Body of pancreas (tissue), 4 donors: Measurements from ENCODE around the gene ZNF775. TPM values are rescaled to one million over a fixed set of nuclear protein-coding genes. Genes with fewer than 3 reads are reported as not detected.
A peak's percentile ranks its signal among the peaks of the same experiment; 100 is the strongest.

ENCODE experiments used
- ATAC-seq: fragments of 150-250 bp; one replicate; pipeline ENCODE4 v1.9.1; 2016
- DNase-seq, 4 donors: peaks; one replicate each; pipeline ENCODE4 v3.0.0-alpha.2; 2019
- H3K27ac ChIP-seq, 4 donors: fragments of 200-600 bp; sonication (generic); 1 replicate in 3 of 4; 2 replicates in 1 of 4; pipeline versions ENCODE4 v1.5.1 to v1.6.1; 2016 to 2019; ENCODE audit warnings: mild to moderate bottlenecking in 1 of 4, mixed read lengths in 1 of 4, moderate library complexity in 1 of 4
- H3K27me3 ChIP-seq, 2 donors: fragments of 200-600 bp; sonication (generic); one replicate each; pipeline ENCODE4 v1.6.0; 2016; ENCODE audit warnings: mild to moderate bottlenecking in 1 of 2
- H3K36me3 ChIP-seq, 2 donors: fragments of 200-600 bp; sonication (generic); replicated peaks in 1 of 2; 2 replicates each; pipeline ENCODE4 v1.5.1; 2016; ENCODE audit warnings: low read depth in 2 of 2; ENCODE audit not compliant: insufficient read depth in 1 of 2
- H3K4me1 ChIP-seq: fragments of 200-600 bp; sonication (generic); one replicate; pipeline ENCODE4 v1.6.0; 2016
- H3K4me3 ChIP-seq, 2 donors: fragments of 200-600 bp; sonication (generic); 1 replicate in 1 of 2; 2 replicates in 1 of 2; pipeline ENCODE4 v1.5.1; 2016 to 2019
- H3K9me3 ChIP-seq, 3 donors: fragments of 200-600 bp; sonication (generic); 1 replicate in 2 of 3; 2 replicates in 1 of 3; pipeline ENCODE4 v1.5.1; 2016
- POLR2A ChIP-seq, 3 donors: fragments of 450-650 bp; IDR thresholded peaks; one replicate each; pipeline ENCODE4 v1.6.1; 2016; ENCODE audit warnings: antibody characterized with exemption in 3 of 3, mild to moderate bottlenecking in 2 of 3
- WGBS, 2 donors: methylation state at CpG; one replicate each; pipeline ENCODE4 v1.1.5; 2017; 5-methylcytosine and 5-hydroxymethylcytosine counted together
- intact Hi-C: fragments of 100-400 bp; cut with DNase I; formaldehyde crosslinking; loops from one replicate; pipeline ENCODE4 v1.15.1; 2023
- total RNA-seq, 2 donors: library from RNA; depleted of rRNA; stranded (reverse); fragments of >200 nt; gene quantifications; one replicate each; pipeline ENCODE4 v1.1.0, GENCODE V29; 2016
- TF ChIP-seq, protein P1 (sequence below), 7 experiments: fragments of 450-650 bp in 4 of 7; fragments of 200-600 bp in 3 of 7; sonication (generic) in 3 of 7; IDR thresholded peaks; one replicate each; pipeline ENCODE4 v1.5.1; 2016 to 2019; ENCODE audit warnings: antibody characterized with exemption in 7 of 7

The ZNF775 gene
- total RNA-seq, 2 donors from 2014 or later = 6.0 to 10.2 TPM

DNA sequence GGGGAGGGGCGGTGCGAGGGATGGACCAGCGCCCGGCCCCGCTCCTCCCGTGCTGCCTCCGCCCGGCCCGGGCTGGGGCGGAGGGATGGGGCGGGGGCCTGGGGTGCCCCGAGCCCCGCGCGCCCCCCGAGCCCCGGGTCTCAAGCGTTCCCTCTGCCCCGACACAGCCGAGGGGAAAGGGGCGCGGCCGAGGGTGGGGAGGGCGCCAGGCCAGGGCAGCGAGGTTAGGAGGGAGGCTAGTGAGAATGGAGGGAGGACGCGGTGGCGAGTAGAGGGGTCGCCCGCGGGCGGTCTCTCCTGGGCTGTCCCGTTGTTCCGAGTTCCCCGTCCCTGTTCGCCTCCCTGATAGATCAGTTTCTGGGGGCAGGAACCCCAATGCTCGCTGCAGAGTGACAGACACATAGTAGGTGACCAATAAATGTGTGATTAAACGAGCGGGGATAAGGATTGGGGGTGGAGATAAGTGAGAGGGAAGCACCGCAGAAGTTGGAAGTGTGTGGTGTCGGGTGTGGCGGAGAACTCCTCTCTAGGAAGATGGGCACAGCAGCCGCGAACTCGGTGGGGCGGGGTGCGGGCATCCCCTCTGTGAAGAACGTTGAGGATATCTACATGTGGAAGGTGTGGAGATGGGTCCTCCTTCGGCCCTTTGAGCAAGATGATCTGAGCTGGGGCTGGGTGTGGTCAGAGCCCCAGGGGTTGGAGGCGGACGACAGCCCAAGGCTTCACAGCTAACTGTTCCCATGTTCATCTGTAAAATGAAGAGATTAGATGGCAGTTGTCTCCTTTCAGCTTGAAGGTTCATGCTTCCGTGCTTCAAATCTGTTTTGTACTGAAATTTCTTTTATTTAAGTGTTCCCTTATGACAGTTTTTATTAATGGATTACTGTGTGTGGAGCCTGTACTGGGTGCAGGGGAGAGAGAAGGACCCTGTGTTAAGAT is 580 bp downstream of the ZNF775 start:
- TF ChIP-seq, protein P1, sequence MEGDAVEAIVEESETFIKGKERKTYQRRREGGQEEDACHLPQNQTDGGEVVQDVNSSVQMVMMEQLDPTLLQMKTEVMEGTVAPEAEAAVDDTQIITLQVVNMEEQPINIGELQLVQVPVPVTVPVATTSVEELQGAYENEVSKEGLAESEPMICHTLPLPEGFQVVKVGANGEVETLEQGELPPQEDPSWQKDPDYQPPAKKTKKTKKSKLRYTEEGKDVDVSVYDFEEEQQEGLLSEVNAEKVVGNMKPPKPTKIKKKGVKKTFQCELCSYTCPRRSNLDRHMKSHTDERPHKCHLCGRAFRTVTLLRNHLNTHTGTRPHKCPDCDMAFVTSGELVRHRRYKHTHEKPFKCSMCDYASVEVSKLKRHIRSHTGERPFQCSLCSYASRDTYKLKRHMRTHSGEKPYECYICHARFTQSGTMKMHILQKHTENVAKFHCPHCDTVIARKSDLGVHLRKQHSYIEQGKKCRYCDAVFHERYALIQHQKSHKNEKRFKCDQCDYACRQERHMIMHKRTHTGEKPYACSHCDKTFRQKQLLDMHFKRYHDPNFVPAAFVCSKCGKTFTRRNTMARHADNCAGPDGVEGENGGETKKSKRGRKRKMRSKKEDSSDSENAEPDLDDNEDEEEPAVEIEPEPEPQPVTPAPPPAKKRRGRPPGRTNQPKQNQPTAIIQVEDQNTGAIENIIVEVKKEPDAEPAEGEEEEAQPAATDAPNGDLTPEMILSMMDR (IDR thresholded peaks at IDR 0.05) = no peak
- TF ChIP-seq POLR2A (IDR thresholded peaks at IDR 0.05) = no peak
- DNase-seq = no peak
- ATAC-seq = peak; percentile 3
- 2 to 3% methylated on average over 29 to 51 of the region's 52 CpGs for WGBS, 2 donors
- H3K4me3 ChIP-seq = peak overlapping the region; percentile 22 to 80
- H3K27ac ChIP-seq = peak overlapping the region; percentile 92 to 98 (median 95)
- H3K36me3 ChIP-seq = no peaks in the 10 kb centered on the region
- intact Hi-C loops = no loop called here
- no peaks in the 10 kb centered on the region for H3K27me3 ChIP-seq
- peaks cover 64% of the 10 kb centered on the region for H3K4me1 ChIP-seq
- no peaks in the 10 kb centered on the region for H3K9me3 ChIP-seq

DNA sequence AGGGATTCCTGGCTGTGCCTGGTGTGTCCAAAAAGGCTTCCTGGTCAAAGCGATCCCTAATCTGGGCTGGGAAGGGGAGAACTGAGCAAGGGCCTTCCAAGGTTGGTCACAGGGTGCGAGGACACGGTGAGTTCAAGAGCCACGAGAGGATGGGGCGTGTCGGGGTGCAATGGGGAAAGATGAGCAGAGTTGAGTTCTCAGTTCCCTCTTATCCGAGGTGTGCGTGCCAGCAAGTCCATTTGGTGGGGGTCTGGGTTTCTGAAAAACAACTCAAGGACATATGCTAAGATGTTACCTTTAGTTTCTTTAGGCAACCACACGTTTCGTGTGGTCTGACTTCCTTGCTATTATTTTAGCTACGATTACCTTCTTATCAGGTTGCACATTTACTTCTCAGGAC is 1.3 kb downstream of the ZNF775 start:
- Histone ChIP-seq H3K9me3 (no peaks in the 10 kb centered on the region), H3K4me3 (no peak overlapping the region), H3K27me3 (no peaks in the 10 kb centered on the region), H3K4me1 (peaks cover 59% of the 10 kb centered on the region), H3K27ac (peak overlapping the region in 2 of 4 donors; percentile 97 to 98), H3K36me3 (no peaks in the 10 kb centered on the region)
- WGBS, 2 donors = 59 to 63% methylated on average over 11 of the region's 11 CpGs
- intact Hi-C loops = no loop called here
- TF ChIP-seq, protein P1 (IDR thresholded peaks at IDR 0.05) = no peak
- DNase-seq (no peak), ATAC-seq (no peak)

DNA sequence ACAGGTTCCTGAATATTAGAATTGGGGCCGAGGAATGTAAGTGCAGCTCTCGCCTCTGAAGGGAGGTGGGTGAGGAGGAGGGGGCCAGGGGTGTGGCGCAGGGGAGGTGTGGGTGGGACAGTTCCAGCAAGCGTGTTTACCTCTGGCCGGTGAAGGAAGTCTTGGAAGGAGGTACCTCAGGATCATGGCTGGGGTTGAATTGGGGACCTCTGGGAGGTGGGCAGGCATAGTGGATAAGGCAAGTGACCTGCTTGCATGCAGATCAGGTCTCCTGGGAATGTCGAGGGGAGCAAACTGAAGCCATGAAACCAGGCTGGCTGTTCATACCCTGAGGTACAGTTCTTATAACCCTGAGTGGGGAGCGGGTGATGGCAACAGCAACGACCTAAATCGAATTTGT is 2.0 kb downstream of the ZNF775 start:
- no peaks in the 10 kb centered on the region for H3K9me3 ChIP-seq
- DNase-seq (no peak), ATAC-seq (no peak)
- 66 to 78% methylated on average over 8 to 9 of the region's 9 CpGs for WGBS, 2 donors
- no peaks in the 10 kb centered on the region for H3K36me3 ChIP-seq
- peaks cover 53% of the 10 kb centered on the region for H3K4me1 ChIP-seq
- TF ChIP-seq, protein P1 (IDR thresholded peaks at IDR 0.05) = no peak
- TF ChIP-seq POLR2A (IDR thresholded peaks at IDR 0.05) = no peak
- no peaks in the 10 kb centered on the region for H3K27me3 ChIP-seq
- H3K27ac ChIP-seq = peak overlapping the region in 1 of 4 donors; percentile 98
- intact Hi-C loops = no loop called here
- H3K4me3 ChIP-seq = no peak overlapping the region

DNA sequence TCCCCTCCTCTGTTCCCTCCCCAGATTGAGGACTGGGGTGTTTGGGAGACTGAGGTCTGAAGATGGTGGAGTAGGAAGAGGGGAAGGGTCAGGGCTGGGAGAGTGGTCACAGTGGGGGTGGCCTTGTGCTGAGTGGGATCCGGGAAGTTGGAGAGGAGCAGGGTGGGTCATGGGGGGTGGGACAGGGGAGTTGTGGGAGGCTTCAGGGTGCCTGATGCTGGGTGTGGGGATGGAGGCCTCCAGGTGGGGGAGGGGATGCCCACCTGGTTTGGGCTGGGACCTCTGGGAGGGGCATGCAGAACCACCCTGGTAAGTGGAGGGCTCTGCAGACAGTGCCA is 2.6 kb downstream of the ZNF775 start:
- Histone ChIP-seq H3K9me3 (no peaks in the 10 kb centered on the region), H3K36me3 (no peaks in the 10 kb centered on the region), H3K4me3 (no peak overlapping the region), H3K27ac (no peak overlapping the region), H3K27me3 (no peaks in the 10 kb centered on the region), H3K4me1 (peaks cover 46% of the 10 kb centered on the region)
- TF ChIP-seq, protein P1 (IDR thresholded peaks at IDR 0.05) = no peak
- no peak for DNase-seq
- intact Hi-C loops = no loop called here
- ATAC-seq = no peak
- WGBS, 2 donors = 100% methylated on average over 1 of the region's 1 CpG
